C4-2B (cell line): ENCODE results near the gene AQP4.

Source experiments
- H3K27ac ChIP-seq: fragments of 450-650 bp; 2 replicates; pipeline ENCODE4 v1.5.1; 2017
- CTCF ChIP-seq: fragments of 450-650 bp; conservative IDR thresholded peaks from 2 replicates; pipeline ENCODE4 v1.5.1; 2017; ENCODE audit warnings: mild to moderate bottlenecking
- ZFX ChIP-seq: fragments of 450-650 bp; IDR thresholded peaks from 2 replicates; pipeline ENCODE4 v1.6.1; 2017

AQP4 gene

GRCh38 chr18:26813043-26813442, 52.5 kb downstream of the AQP4 start:
- H3K27ac ChIP-seq, result no peak overlapping the region
- no peak for TF ChIP-seq ZFX
- TF ChIP-seq CTCF, result peak; percentile 73

- no peak for TF ChIP-seq CTCF
- TF ChIP-seq ZFX, result no peak
- H3K27ac ChIP-seq, result no peak overlapping the region
These were observed 53.0 kb downstream of the AQP4 start for GRCh38 chr18:26812462-26812861.

- TF ChIP-seq ZFX (no peak), CTCF (no peak)
- H3K27ac ChIP-seq, result no peak overlapping the region
These were observed 56.2 kb downstream of the AQP4 start for GRCh38 chr18:26809346-26809745.

- no peak overlapping the region for H3K27ac ChIP-seq
- TF ChIP-seq CTCF, result no peak
- TF ChIP-seq ZFX, result no peak
These were observed 59.3 kb downstream of the AQP4 start for GRCh38 chr18:26806224-26806623.

GRCh38 chr18:26804519-26804918, 61.0 kb downstream of the AQP4 start:
- H3K27ac ChIP-seq, result no peak overlapping the region
- TF ChIP-seq ZFX (no peak), CTCF (peak; percentile 61)

GRCh38 chr18:26803643-26804042, 61.9 kb downstream of the AQP4 start:
- H3K27ac ChIP-seq, result no peak overlapping the region
- TF ChIP-seq CTCF (no peak), ZFX (no peak)

GRCh38 chr18:26802330-26803200, 62.9 kb downstream of the AQP4 start:
- H3K27ac ChIP-seq, result no peak overlapping the region
- TF ChIP-seq CTCF (no peak), ZFX (no peak)
